MCF 10A (cell line): Measurements from ENCODE around the gene ABR. TPM values are rescaled to one million over a fixed set of nuclear protein-coding genes. Genes with fewer than 3 reads are reported as not detected.
A peak's percentile ranks its signal among the peaks of the same experiment; 100 is the strongest.
"Not testable (repeated sequence)": the region's sequence is repeated elsewhere in the genome, so short reads cannot be mapped to it uniquely, and the experiment has no call there.

Experiments used
- BruUV-seq: library from RNA; stranded (reverse); fragments of 400-500 nt; replicated peaks from 2 replicates; lab custom pipeline; 2021; lab: Mats Ljungman, UMichigan
- CTCF ChIA-PET: fragments of 300-600 bp; sonication (Branson Sonifier 250); formaldehyde crosslinking; extraction: SDS; loops from one replicate; lab custom pipeline; 2021; ENCODE audit warnings: antibody characterized with exemption, inconsistent platforms; lab: Yijun Ruan, JAX
- POLR2A ChIA-PET: fragments of 300-600, 350-650 bp; sonication (Branson Sonifier 250); formaldehyde crosslinking; extraction: SDS; loops from one replicate; lab custom pipeline; 2020; ENCODE audit warnings: antibody characterized with exemption, inconsistent platforms; lab: Yijun Ruan, JAX
- DNase-seq: peaks from one replicate; pipeline ENCODE4 v3.0.0-alpha.2; 2018; ENCODE audit not compliant: unreplicated experiment
- H3K27ac Mint-ChIP-seq: one replicate; pipeline ENCODE4 v1.8.0; 2022; ENCODE audit warnings: mild to moderate bottlenecking, low read depth, mixed read lengths; ENCODE audit not compliant: unreplicated experiment
- H3K27me3 Mint-ChIP-seq: one replicate; pipeline ENCODE4 v1.8.0; 2022; ENCODE audit warnings: mixed read lengths; ENCODE audit not compliant: insufficient read depth, unreplicated experiment
- H3K36me3 Mint-ChIP-seq: one replicate; pipeline ENCODE4 v1.8.0; 2022; ENCODE audit warnings: mild to moderate bottlenecking, moderate library complexity, mixed read lengths; ENCODE audit not compliant: insufficient read depth, unreplicated experiment
- H3K4me1 Mint-ChIP-seq: one replicate; pipeline ENCODE4 v1.8.0; 2022; ENCODE audit warnings: mixed read lengths; ENCODE audit not compliant: insufficient read depth, unreplicated experiment
- H3K4me3 Mint-ChIP-seq: one replicate; pipeline ENCODE4 v1.8.0; 2022; ENCODE audit warnings: mild to moderate bottlenecking, moderate library complexity, mixed read lengths; ENCODE audit not compliant: unreplicated experiment
- H3K9me3 Mint-ChIP-seq: one replicate; pipeline ENCODE4 v1.8.0; 2022; ENCODE audit warnings: mixed read lengths; ENCODE audit not compliant: unreplicated experiment
- CTCF ChIP-seq: fragments of 200-600 bp; IDR thresholded peaks from one replicate; pipeline ENCODE4 v1.8.0; 2022; ENCODE audit warnings: antibody characterized with exemption, mild to moderate bottlenecking; ENCODE audit not compliant: unreplicated experiment
- intact Hi-C: fragments of 100-400 bp; cut with micrococcal nuclease; formaldehyde crosslinking; loops from 2 replicates; pipeline ENCODE4 v1.14.1; 2022
- total RNA-seq: library from RNA; stranded (reverse); gene quantifications from 2 replicates; pipeline ENCODE4 v1.2.3, GENCODE V29; 2022

Gene ABR
- total RNA-seq, 1 experiment from 2014 or later, result 44.7 TPM

GRCh38 chr17:975371-975915, 204.3 kb downstream of the ABR start:
- Mint-ChIP-seq H3K9me3 (no peaks in the 10 kb centered on the region), H3K36me3 (peaks cover 6% of the 10 kb centered on the region), H3K27ac (no peak overlapping the region), H3K27me3 (no peaks in the 10 kb centered on the region), H3K4me3 (no peak overlapping the region), H3K4me1 (peaks cover 7% of the 10 kb centered on the region)
- BruUV-seq, result no TSS peak
- POLR2A ChIA-PET, result interaction anchor here (0.7 to 11.8 kb wide), 8 partner anchors 9 to 193 kb away, joined by 3 to 171 read pairs (median 4); no protein-coding TSS in a partner anchor
- TF ChIP-seq CTCF, result no peak
- intact Hi-C loops, result no loop called here
- no peak for DNase-seq
- CTCF ChIA-PET, result interaction anchor here (0.6 to 2.0 kb wide), 7 partner anchors 71 to 147 kb away, joined by 3 to 8 read pairs (median 3); no protein-coding TSS in a partner anchor

- ChIA-PET CTCF (interaction anchor here (0.6 to 2.0 kb wide), 3 partner anchors 70 to 95 kb away, joined by 3 to 8 read pairs (median 3); no protein-coding TSS in a partner anchor), POLR2A (interaction anchor here (10.8 to 11.8 kb wide), 2 partner anchors 46 to 93 kb away, joined by 159 to 171 read pairs; no protein-coding TSS in a partner anchor)
- H3K27ac Mint-ChIP-seq, H3K36me3 Mint-ChIP-seq, BruUV-seq, H3K4me3 Mint-ChIP-seq, DNase-seq, intact Hi-C loops, H3K27me3 Mint-ChIP-seq, H3K4me1 Mint-ChIP-seq, H3K9me3 Mint-ChIP-seq: not testable (repeated sequence)
Measured at GRCh38 chr17:974778-975177, 205.0 kb downstream of the ABR start.

- Mint-ChIP-seq H3K9me3 (no peaks in the 10 kb centered on the region), H3K4me1 (peaks cover 11% of the 10 kb centered on the region), H3K27ac (peak overlapping the region; percentile 65), H3K27me3 (no peaks in the 10 kb centered on the region), H3K36me3 (peaks cover 6% of the 10 kb centered on the region), H3K4me3 (peak overlapping the region; percentile 58)
- BruUV-seq, result no TSS peak
- peak; percentile 32 for DNase-seq
- POLR2A ChIA-PET, result interaction anchor here (1.0 to 11.8 kb wide), 7 partner anchors 15 to 191 kb away, joined by 3 to 171 read pairs (median 11); partner anchors contain the start of genes GLOD4 and MRM3
- TF ChIP-seq CTCF, result no peak
- CTCF ChIA-PET, result interaction anchor here (0.6 to 2.1 kb wide), 10 partner anchors 10 to 1093 kb away, joined by 3 to 9 read pairs (median 4); partner anchors contain the start of genes GLOD4 and MRM3
- intact Hi-C loops, result no loop called here
Measured at GRCh38 chr17:973053-973452, 206.7 kb downstream of the ABR start.

- H3K9me3 Mint-ChIP-seq, BruUV-seq, intact Hi-C loops, H3K36me3 Mint-ChIP-seq, H3K27me3 Mint-ChIP-seq, H3K4me3 Mint-ChIP-seq, DNase-seq: not testable (repeated sequence)
- Mint-ChIP-seq H3K4me1 (peaks cover 11% of the 10 kb centered on the region), H3K27ac (peak overlapping the region; percentile 65)
- ChIA-PET CTCF (interaction anchor here (0.7 to 2.1 kb wide), 2 partner anchors 89 to 92 kb away, joined by 3 to 9 read pairs; no protein-coding TSS in a partner anchor), POLR2A (interaction anchor here (1.7 to 11.8 kb wide), 4 partner anchors 14 to 90 kb away, joined by 3 to 171 read pairs (median 90); no protein-coding TSS in a partner anchor)
Measured at GRCh38 chr17:971861-972260, 207.9 kb downstream of the ABR start.

- Mint-ChIP-seq H3K27ac (no peak overlapping the region), H3K36me3 (peaks cover 6% of the 10 kb centered on the region), H3K27me3 (no peaks in the 10 kb centered on the region), H3K4me3 (no peak overlapping the region), H3K4me1 (peaks cover 11% of the 10 kb centered on the region), H3K9me3 (no peaks in the 10 kb centered on the region)
- CTCF ChIA-PET, result interaction anchor here (0.6 kb wide), 1 partner anchor 26 kb away, joined by 3 read pairs; the partner anchor contains the start of gene TIMM22
- intact Hi-C loops, result no loop called here
- POLR2A ChIA-PET, result interaction anchor here (0.6 to 11.8 kb wide), 3 partner anchors 14 to 89 kb away, joined by 3 to 159 read pairs (median 8); no protein-coding TSS in a partner anchor
- TF ChIP-seq CTCF, result no peak
- no TSS peak for BruUV-seq
- DNase-seq, result no peak
Measured at GRCh38 chr17:970364-970763, 209.4 kb downstream of the ABR start.
